ENCODE measurements around the gene FAM83F. TPM values are rescaled to one million over a fixed set of nuclear protein-coding genes. Genes with fewer than 3 reads are reported as not detected.
"Not testable (repeated sequence)": the region's sequence is repeated elsewhere in the genome, so short reads cannot be mapped to it uniquely, and the experiment has no call there.

Gene FAM83F
- 10 to 100 TPM in 3 of 4 donors, 1 to 10 TPM in 1; 8.5 to 19.9 (median 14.0) TPM for polyA plus RNA-seq
- long read RNA-seq, donor 1, full-length matches to known transcripts, result 19 of 19 reads
- long read RNA-seq, donor 1, partial matches to known transcripts, result 0 of 19 reads
- long read RNA-seq, donor 1, other reads (novel, unspliced or antisense), result 0 of 19 reads
- long read RNA-seq, donor 2, full-length matches to known transcripts, result 2 of 2 reads
- long read RNA-seq, donor 2, partial matches to known transcripts, result 0 of 2 reads
- long read RNA-seq, donor 2, other reads (novel, unspliced or antisense), result 0 of 2 reads
- long read RNA-seq, donor 3, full-length matches to known transcripts, result 1 of 1 reads
- long read RNA-seq, donor 3, partial matches to known transcripts, result 0 of 1 reads
- long read RNA-seq, donor 3, other reads (novel, unspliced or antisense), result 0 of 1 reads
- long read RNA-seq, donor 4, result 0 reads
- long read RNA-seq, donor 5, full-length matches to known transcripts, result 3 of 3 reads
- long read RNA-seq, donor 5, partial matches to known transcripts, result 0 of 3 reads
- long read RNA-seq, donor 5, other reads (novel, unspliced or antisense), result 0 of 3 reads
- long read RNA-seq, donor 6, full-length matches to known transcripts, result 3 of 3 reads
- long read RNA-seq, donor 6, partial matches to known transcripts, result 0 of 3 reads
- long read RNA-seq, donor 6, other reads (novel, unspliced or antisense), result 0 of 3 reads
- long read RNA-seq, donor 7, result 0 reads
- long read RNA-seq, donor 8, result 0 reads
- long read RNA-seq, donor 9, full-length matches to known transcripts, result 1 of 1 reads
- long read RNA-seq, donor 9, partial matches to known transcripts, result 0 of 1 reads
- long read RNA-seq, donor 9, other reads (novel, unspliced or antisense), result 0 of 1 reads
- long read RNA-seq, donor 10, full-length matches to known transcripts, result 5 of 5 reads
- long read RNA-seq, donor 10, partial matches to known transcripts, result 0 of 5 reads
- long read RNA-seq, donor 10, other reads (novel, unspliced or antisense), result 0 of 5 reads

DNA sequence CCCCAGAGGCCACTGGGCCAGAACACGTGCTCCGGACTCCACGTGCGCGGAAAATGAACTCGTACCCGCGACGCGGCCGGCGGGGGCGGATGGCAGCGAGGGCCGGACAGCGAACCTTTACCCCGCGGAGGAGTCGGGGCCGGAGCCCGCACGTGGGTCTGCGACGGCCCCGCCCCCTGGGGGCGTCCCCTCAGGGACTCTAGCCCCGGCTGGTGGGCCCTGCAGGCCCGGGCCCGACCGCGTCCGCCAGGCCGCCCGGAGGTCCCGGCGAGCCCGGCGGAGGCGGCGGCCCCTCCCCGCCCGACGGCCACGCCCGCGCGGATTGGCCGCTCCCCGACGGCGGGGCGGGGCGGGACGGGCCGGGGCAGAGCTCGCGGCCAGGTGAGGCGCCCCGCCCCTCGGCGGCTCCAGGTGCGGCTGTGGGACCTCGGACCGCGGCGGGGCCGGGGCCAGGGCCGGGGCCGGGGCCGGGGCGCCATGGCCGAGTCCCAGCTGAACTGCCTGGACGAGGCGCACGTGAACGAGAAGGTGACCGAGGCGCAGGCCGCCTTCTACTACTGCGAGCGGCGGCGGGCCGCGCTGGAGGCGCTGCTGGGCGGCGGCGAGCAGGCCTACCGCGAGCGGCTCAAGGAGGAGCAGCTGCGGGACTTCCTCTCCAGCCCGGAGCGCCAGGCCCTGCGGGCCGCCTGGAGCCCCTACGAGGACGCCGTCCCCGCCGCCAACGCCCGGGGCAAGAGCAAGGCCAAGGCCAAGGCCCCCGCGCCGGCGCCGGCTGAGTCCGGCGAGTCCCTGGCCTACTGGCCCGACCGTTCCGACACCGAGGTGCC is at the start of gene FAM83F:
Gene FAM83F, plus strand, starts transcription at position 389 of the 827 bp plus-strand sequence. Its CDS starts 89 bp downstream, at position 478.
- no peak for FAIRE-seq
- H3K27ac ChIP-seq (ENCODE audit: low read depth in 1 of 3, low read length in 2 of 3), result peak within 1 kb of the TSS; percentile 64 to 90 (median 68)
- peaks cover 5 to 62% (median 6%) of the 10 kb centered on the region in 3 donors for H3K4me1 ChIP-seq (ENCODE audit: control insufficient read depth in 3 of 3, insufficient read depth in 2 of 3, low read depth in 1 of 3, low read length in 2 of 3)
- peak; percentile 81 to 92 for DNase-seq
- no peaks in the 10 kb centered on the region for H3K9me3 ChIP-seq (ENCODE audit: control insufficient read depth in 2 of 2, insufficient read depth in 1 of 2, low read depth in 1 of 2, low read length in 1 of 2)
- peaks cover 0 to 14% (median 0%) of the 10 kb centered on the region in 3 donors for H3K36me3 ChIP-seq (ENCODE audit: control insufficient read depth in 3 of 3, insufficient read depth in 2 of 3, low read depth in 1 of 3, low read length in 3 of 3)
- 3 to 4% (median 4%) methylated on average over 68 to 115 of the region's 115 CpGs for WGBS, 3 donors
- H3K27me3 ChIP-seq (ENCODE audit: control insufficient read depth in 3 of 3, insufficient read depth in 3 of 3, low read length in 3 of 3), result peaks cover 0 to 10% (median 2%) of the 10 kb centered on the region in 3 donors
- peak within 1 kb of the TSS; percentile 65 to 84 (median 69) for H3K4me3 ChIP-seq (ENCODE audit: low read depth in 1 of 3, low read length in 3 of 3)

- Histone ChIP-seq H3K27ac (ENCODE audit: low read depth in 1 of 3, low read length in 2 of 3) (no peak overlapping the region), H3K4me1 (ENCODE audit: control insufficient read depth in 3 of 3, insufficient read depth in 2 of 3, low read depth in 1 of 3, low read length in 2 of 3) (peaks cover 0 to 14% (median 0%) of the 10 kb centered on the region in 3 donors), H3K27me3 (ENCODE audit: control insufficient read depth in 3 of 3, insufficient read depth in 3 of 3, low read length in 3 of 3) (no peaks in the 10 kb centered on the region), H3K4me3 (ENCODE audit: low read depth in 1 of 3, low read length in 3 of 3) (no peak overlapping the region), H3K9me3 (ENCODE audit: control insufficient read depth in 2 of 2, insufficient read depth in 1 of 2, low read depth in 1 of 2, low read length in 1 of 2) (no peaks in the 10 kb centered on the region), H3K36me3 (ENCODE audit: control insufficient read depth in 3 of 3, insufficient read depth in 2 of 3, low read depth in 1 of 3, low read length in 3 of 3) (no peaks in the 10 kb centered on the region)
- FAIRE-seq, result no peak
- no peak for DNase-seq
- 92 to 94% (median 94%) methylated on average over 4 of the region's 4 CpGs for WGBS, 3 donors
Measured at GRCh38 chr22:39946126-39946502, 48.6 kb upstream of the FAM83F start.

- Histone ChIP-seq H3K9me3 (ENCODE audit: control insufficient read depth in 2 of 2, insufficient read depth in 1 of 2, low read depth in 1 of 2, low read length in 1 of 2) (no peaks in the 10 kb centered on the region), H3K4me3 (ENCODE audit: low read depth in 1 of 3, low read length in 3 of 3) (no peak overlapping the region), H3K4me1 (ENCODE audit: control insufficient read depth in 3 of 3, insufficient read depth in 2 of 3, low read depth in 1 of 3, low read length in 2 of 3) (peaks cover 0 to 14% (median 0%) of the 10 kb centered on the region in 3 donors), H3K27me3 (ENCODE audit: control insufficient read depth in 3 of 3, insufficient read depth in 3 of 3, low read length in 3 of 3) (no peaks in the 10 kb centered on the region), H3K27ac (ENCODE audit: low read depth in 1 of 3, low read length in 2 of 3) (peak overlapping the region in 1 of 3 donors; percentile 3), H3K36me3 (ENCODE audit: control insufficient read depth in 3 of 3, insufficient read depth in 2 of 3, low read depth in 1 of 3, low read length in 3 of 3) (no peaks in the 10 kb centered on the region)
- peak in 1 of 2 donors; percentile 43 for DNase-seq
- 36 to 49% (median 48%) methylated on average over 8 of the region's 8 CpGs for WGBS, 3 donors
- FAIRE-seq, result no peak
Measured at GRCh38 chr22:39946503-39947219, 48.1 kb upstream of the FAM83F start.

GRCh38 chr22:39947220-39948216 is 47.2 kb upstream of the FAM83F start:
- Histone ChIP-seq H3K9me3 (ENCODE audit: control insufficient read depth in 2 of 2, insufficient read depth in 1 of 2, low read depth in 1 of 2, low read length in 1 of 2) (no peaks in the 10 kb centered on the region), H3K4me1 (ENCODE audit: control insufficient read depth in 3 of 3, insufficient read depth in 2 of 3, low read depth in 1 of 3, low read length in 2 of 3) (peaks cover 0 to 14% (median 0%) of the 10 kb centered on the region in 3 donors), H3K4me3 (ENCODE audit: low read depth in 1 of 3, low read length in 3 of 3) (no peak overlapping the region), H3K27me3 (ENCODE audit: control insufficient read depth in 3 of 3, insufficient read depth in 3 of 3, low read length in 3 of 3) (no peaks in the 10 kb centered on the region), H3K36me3 (ENCODE audit: control insufficient read depth in 3 of 3, insufficient read depth in 2 of 3, low read depth in 1 of 3, low read length in 3 of 3) (no peaks in the 10 kb centered on the region), H3K27ac (ENCODE audit: low read depth in 1 of 3, low read length in 2 of 3) (peak overlapping the region in 1 of 3 donors; percentile 3)
- 80 to 91% (median 80%) methylated on average over 8 of the region's 8 CpGs for WGBS, 3 donors
- no peak for FAIRE-seq
- DNase-seq, result no peak

DNA sequence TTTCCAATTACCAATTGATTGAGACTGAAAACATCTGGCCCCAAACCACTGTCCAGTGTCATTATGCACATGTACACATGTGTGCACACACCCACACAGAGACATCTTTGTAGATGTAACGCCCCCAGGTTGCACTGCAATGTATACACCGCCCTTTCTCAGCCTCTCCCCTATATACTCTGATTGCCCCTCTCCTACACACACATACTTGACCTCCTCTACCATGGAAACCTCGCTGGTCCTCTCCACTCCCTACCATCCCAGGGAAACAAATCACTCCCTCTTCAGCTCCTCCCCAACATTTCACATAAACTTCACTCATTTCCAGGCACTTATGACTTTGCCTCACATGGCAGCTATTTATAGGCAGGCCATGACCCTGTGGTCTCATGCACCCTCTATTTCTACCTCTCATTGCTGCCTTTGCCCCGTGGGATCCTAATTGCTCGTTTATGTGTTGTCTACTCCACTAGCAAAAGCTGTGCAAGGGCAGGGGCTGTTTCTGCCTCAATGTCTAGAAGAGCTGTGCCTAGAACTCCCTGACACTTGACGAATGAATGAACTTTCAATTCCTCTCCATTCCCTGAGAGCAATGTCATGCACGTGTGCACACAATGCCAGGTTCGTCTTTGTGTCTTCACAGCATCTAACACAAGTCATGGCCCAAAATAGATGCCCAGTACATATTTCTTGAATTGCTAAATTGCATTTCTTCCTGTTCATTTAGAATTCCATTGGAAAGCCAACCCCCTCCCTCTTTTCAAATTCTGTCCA is 44.6 kb upstream of the FAM83F start:
- 72 to 82% (median 76%) methylated on average over 8 of the region's 8 CpGs for WGBS, 3 donors

DNA sequence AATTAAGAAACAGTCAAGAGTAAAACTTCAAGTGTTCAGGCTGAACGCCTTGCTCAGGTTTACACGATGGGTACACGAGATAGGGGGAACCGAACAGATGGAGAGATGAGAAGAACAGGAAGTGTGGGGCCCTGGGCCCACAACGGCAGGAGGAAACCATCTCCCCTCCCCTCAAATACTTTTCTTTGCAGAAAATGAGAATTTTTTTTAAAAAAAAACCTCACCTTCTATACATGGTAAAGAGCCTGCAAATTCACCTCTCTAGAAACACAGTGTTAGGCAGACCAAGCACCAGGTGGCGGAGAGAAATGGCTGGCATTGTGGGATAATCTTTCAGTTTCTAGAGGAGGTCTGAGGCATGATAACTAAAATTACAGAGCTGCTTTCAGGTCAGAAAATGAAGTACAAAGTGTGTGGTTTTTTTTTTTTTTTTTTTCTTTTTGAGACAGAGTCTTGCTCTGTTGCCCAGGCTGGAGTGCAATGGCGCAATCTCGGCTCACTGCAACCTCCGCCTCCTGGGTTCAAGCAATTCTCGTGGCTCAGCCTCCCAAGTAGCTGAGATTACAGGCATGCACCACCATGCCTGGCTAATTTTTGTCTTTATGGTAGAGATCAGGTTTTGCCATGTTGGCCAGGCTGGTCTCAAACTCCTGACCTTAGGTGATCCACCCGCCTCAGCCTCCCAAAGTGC is 43.0 kb upstream of the FAM83F start:
- not testable (repeated sequence) for H3K27me3 ChIP-seq (ENCODE audit: control insufficient read depth in 3 of 3, insufficient read depth in 3 of 3, low read length in 3 of 3); FAIRE-seq; H3K4me3 ChIP-seq (ENCODE audit: low read depth in 1 of 3, low read length in 3 of 3); H3K36me3 ChIP-seq (ENCODE audit: control insufficient read depth in 3 of 3, insufficient read depth in 2 of 3, low read depth in 1 of 3, low read length in 3 of 3); H3K9me3 ChIP-seq (ENCODE audit: control insufficient read depth in 2 of 2, insufficient read depth in 1 of 2, low read depth in 1 of 2, low read length in 1 of 2)
- Histone ChIP-seq H3K27ac (ENCODE audit: low read depth in 1 of 3, low read length in 2 of 3) (peak overlapping the region in 1 of 3 donors; percentile 14), H3K4me1 (ENCODE audit: control insufficient read depth in 3 of 3, insufficient read depth in 2 of 3, low read depth in 1 of 3, low read length in 2 of 3) (peaks cover 0 to 16% (median 0%) of the 10 kb centered on the region in 3 donors)
- 71 to 91% (median 76%) methylated on average over 11 of the region's 11 CpGs for WGBS, 3 donors
- peak in 1 of 2 donors; percentile 33 for DNase-seq

More for the DNA sequence above, 44.6 kb upstream of the FAM83F start:
- DNase-seq, result no peak
- H3K27me3 ChIP-seq (ENCODE audit: control insufficient read depth in 3 of 3, insufficient read depth in 3 of 3, low read length in 3 of 3), result no peaks in the 10 kb centered on the region
- no peak overlapping the region for H3K4me3 ChIP-seq (ENCODE audit: low read depth in 1 of 3, low read length in 3 of 3)
- H3K36me3 ChIP-seq (ENCODE audit: control insufficient read depth in 3 of 3, insufficient read depth in 2 of 3, low read depth in 1 of 3, low read length in 3 of 3), result no peaks in the 10 kb centered on the region
- no peaks in the 10 kb centered on the region for H3K9me3 ChIP-seq (ENCODE audit: control insufficient read depth in 2 of 2, insufficient read depth in 1 of 2, low read depth in 1 of 2, low read length in 1 of 2)
- H3K4me1 ChIP-seq (ENCODE audit: control insufficient read depth in 3 of 3, insufficient read depth in 2 of 3, low read depth in 1 of 3, low read length in 2 of 3), result peaks cover 0 to 19% (median 0%) of the 10 kb centered on the region in 3 donors
- no peak overlapping the region for H3K27ac ChIP-seq (ENCODE audit: low read depth in 1 of 3, low read length in 2 of 3)
- no peak for FAIRE-seq

All from small intestine (tissue), 16 donors.